GM12873 (cell line): Measurements from ENCODE around the gene GTF2A1L.

ENCODE experiments used
- CTCF ChIP-seq: IDR thresholded peaks from 2 replicates; pipeline ENCODE4 v1.5.1; 2012; ENCODE audit warnings: low read depth, mild to moderate bottlenecking, moderate library complexity, low read length, control low read depth; ENCODE audit not compliant: insufficient read depth; ENCODE audit errors: missing control alignments

Gene GTF2A1L

GRCh38 chr2:48584551-48584950 is 33.1 kb upstream of the GTF2A1L start:
- no peak for TF ChIP-seq CTCF

- no peak for TF ChIP-seq CTCF
These were observed 31.2 kb upstream of the GTF2A1L start for GRCh38 chr2:48586433-48586832.

- TF ChIP-seq CTCF = no peak
These were observed 30.1 kb upstream of the GTF2A1L start for GRCh38 chr2:48587560-48587959.

- TF ChIP-seq CTCF = no peak
These were observed 29.7 kb upstream of the GTF2A1L start for GRCh38 chr2:48587961-48588360.

- no peak for TF ChIP-seq CTCF
These were observed 28.9 kb upstream of the GTF2A1L start for GRCh38 chr2:48588745-48589144.

- TF ChIP-seq CTCF = peak; percentile 55
These were observed 28.4 kb upstream of the GTF2A1L start for GRCh38 chr2:48589170-48589767.

- TF ChIP-seq CTCF = no peak
These were observed 27.6 kb upstream of the GTF2A1L start for GRCh38 chr2:48590017-48590416.

GRCh38 chr2:48592067-48592466 is 25.6 kb upstream of the GTF2A1L start:
- no peak for TF ChIP-seq CTCF
